GM12891 (cell line): ENCODE measurements around the gene SPTSSB.

Experiments used
- POLR2A ChIP-seq: IDR thresholded peaks from 2 replicates; pipeline ENCODE4 v1.6.1; 2011; ENCODE audit warnings: low read depth, low read length, control low read depth
- TAF1 ChIP-seq: IDR thresholded peaks from 2 replicates; pipeline ENCODE4 v1.6.1; 2011; ENCODE audit warnings: low read depth, low read length, control low read depth

DNA sequence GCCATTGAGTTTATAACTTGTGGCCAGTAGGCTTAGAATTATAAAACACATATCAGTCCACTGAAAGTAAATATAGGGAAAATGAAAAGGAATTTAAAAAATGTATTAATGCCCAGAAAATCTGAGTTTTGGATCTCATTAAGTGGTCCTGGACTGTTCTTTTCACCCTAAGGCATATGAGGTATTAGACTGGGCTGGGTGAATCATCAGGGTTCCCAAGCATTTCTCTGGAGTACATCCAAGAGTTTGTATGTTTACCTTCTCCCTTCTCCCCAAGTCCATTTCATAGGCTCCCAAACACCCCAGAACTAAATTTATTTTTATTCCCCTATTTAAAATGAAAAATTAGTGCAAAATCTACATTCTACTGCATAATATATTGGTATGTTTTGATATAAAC lies 31.9 kb upstream of the SPTSSB start:
- TF ChIP-seq TAF1 (no peak), POLR2A (no peak)
